DND-41 (cell line): Measurements from ENCODE around the gene SFXN5.

Experiments
- ATAC-seq: fragments of 200-7000 bp; cut with Tn5 transposase; 3 replicates; pipeline ENCODE4 v1.9.1; 2021; ENCODE audit warnings: low read depth; ENCODE audit not compliant: insufficient read depth
- DNase-seq: peaks from one replicate; pipeline ENCODE4 v3.0.0-alpha.2; 2020
- H2AFZ ChIP-seq: 2 replicates; pipeline ENCODE4 v1.6.0; 2012; ENCODE audit warnings: low read depth, low read length
- H3K27ac ChIP-seq: 2 replicates; pipeline ENCODE4 v1.5.1; 2012; ENCODE audit warnings: low read length, inconsistent platforms
- H3K27me3 ChIP-seq: fragments of 200-600 bp; sonication (generic); 2 replicates; pipeline ENCODE4 v1.6.0; 2012; ENCODE audit warnings: low read length, mild to moderate bottlenecking, inconsistent platforms; ENCODE audit not compliant: insufficient read depth, poor library complexity
- H3K36me3 ChIP-seq: 2 replicates; pipeline ENCODE4 v1.5.1; 2012; ENCODE audit warnings: low read length, inconsistent platforms; ENCODE audit not compliant: insufficient read depth
- H3K4me1 ChIP-seq: 2 replicates; pipeline ENCODE4 v1.5.1; 2012; ENCODE audit warnings: mild to moderate bottlenecking, low read length; ENCODE audit not compliant: insufficient read depth
- H3K4me2 ChIP-seq: 2 replicates; pipeline ENCODE4 v1.6.0; 2012; ENCODE audit warnings: mild to moderate bottlenecking, moderate library complexity, low read length, inconsistent platforms; ENCODE audit not compliant: insufficient read depth
- H3K4me3 ChIP-seq, 2 experiments: fragments of 200-600 bp in 1 of 2; shearing (Covaris generic) in 1 of 2; 2 replicates each; pipeline ENCODE4 v1.5.1; 2012 to 2016; ENCODE audit warnings: inconsistent platforms in 2 of 2, low read length in 2 of 2, mild to moderate bottlenecking in 2 of 2, low read depth in 1 of 2, moderate library complexity in 1 of 2
- H3K79me2 ChIP-seq: 2 replicates; pipeline ENCODE4 v1.6.0; 2012; ENCODE audit warnings: low read length, inconsistent platforms; ENCODE audit not compliant: insufficient read depth
- H3K9ac ChIP-seq: 2 replicates; pipeline ENCODE4 v1.6.0; 2012; ENCODE audit warnings: low read depth, mild to moderate bottlenecking, inconsistent platforms, low read length, moderate library complexity
- H3K9me3 ChIP-seq: 2 replicates; pipeline ENCODE4 v1.5.1; 2012; ENCODE audit warnings: low read length, moderate library complexity, mild to moderate bottlenecking, inconsistent platforms; ENCODE audit not compliant: insufficient read depth, severe bottlenecking
- H4K20me1 ChIP-seq: 2 replicates; pipeline ENCODE4 v1.6.0; 2012; ENCODE audit warnings: low read length; ENCODE audit not compliant: insufficient read depth
- CTCF ChIP-seq: IDR thresholded peaks from 2 replicates; pipeline ENCODE4 v1.5.1; 2012; ENCODE audit warnings: borderline replicate concordance, low read length, moderate library complexity, mild to moderate bottlenecking; ENCODE audit not compliant: poor library complexity, severe bottlenecking; ENCODE audit errors: extremely low read depth
- EZH2 ChIP-seq: IDR thresholded peaks from 3 replicates; pipeline ENCODE4 v1.6.1; 2012; ENCODE audit warnings: borderline replicate concordance, low read depth, mild to moderate bottlenecking, moderate library complexity, low read length, inconsistent platforms; ENCODE audit not compliant: severe bottlenecking

The SFXN5 gene

GRCh38 chr2:72980535-72981217 is 90.8 kb downstream of the SFXN5 start:
- Histone ChIP-seq H3K4me1 (no peaks in the 10 kb centered on the region), H3K36me3 (no peaks in the 10 kb centered on the region), H3K9ac (no peak overlapping the region), H4K20me1 (no peaks in the 10 kb centered on the region), H2AFZ (no peak overlapping the region), H3K79me2 (no peaks in the 10 kb centered on the region), H3K4me2 (no peak overlapping the region), H3K4me3 (no peak overlapping the region), H3K27ac (no peak overlapping the region), H3K9me3 (no peaks in the 10 kb centered on the region), H3K27me3 (no peaks in the 10 kb centered on the region)
- ATAC-seq, result no peak
- no peak for DNase-seq
- TF ChIP-seq EZH2 (no peak), CTCF (no peak)

DNA sequence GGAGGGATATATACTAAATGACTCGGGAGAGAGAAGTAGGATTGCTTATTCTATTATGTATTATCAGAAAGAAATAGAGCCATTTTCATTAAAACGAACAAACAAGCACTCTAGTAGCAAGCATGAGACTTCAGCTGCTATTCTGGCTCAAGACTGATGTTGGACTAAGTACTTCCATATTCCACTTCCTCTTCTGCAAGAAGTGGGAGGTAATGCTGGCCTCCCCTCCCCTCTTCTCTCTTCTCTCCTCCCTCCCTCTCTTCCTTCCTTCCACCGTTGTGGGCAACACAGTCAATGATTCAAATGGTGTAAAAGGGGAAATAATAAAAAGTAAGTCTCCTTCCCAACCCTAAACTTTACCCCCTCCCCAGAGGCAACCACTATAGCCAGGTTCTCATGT is 91.6 kb downstream of the SFXN5 start:
- no peaks in the 10 kb centered on the region for H3K36me3 ChIP-seq
- DNase-seq (no peak), ATAC-seq (peak; percentile 44; the same call in 1 of the 3 replicates)
- TF ChIP-seq CTCF (no peak), EZH2 (no peak)
- no peak overlapping the region for H3K27ac ChIP-seq
- no peak overlapping the region for H2AFZ ChIP-seq
- no peaks in the 10 kb centered on the region for H3K9me3 ChIP-seq
- no peaks in the 10 kb centered on the region for H3K27me3 ChIP-seq
- H3K4me1 ChIP-seq, result no peaks in the 10 kb centered on the region
- no peak overlapping the region for H3K4me2 ChIP-seq
- no peak overlapping the region for H3K4me3 ChIP-seq
- H3K79me2 ChIP-seq, result no peaks in the 10 kb centered on the region
- H4K20me1 ChIP-seq, result no peaks in the 10 kb centered on the region
- no peak overlapping the region for H3K9ac ChIP-seq

- TF ChIP-seq EZH2 (no peak), CTCF (no peak)
- Histone ChIP-seq H3K27ac (no peak overlapping the region), H2AFZ (no peak overlapping the region), H3K4me1 (no peaks in the 10 kb centered on the region), H3K4me2 (no peak overlapping the region), H4K20me1 (no peaks in the 10 kb centered on the region), H3K9ac (no peak overlapping the region), H3K9me3 (no peaks in the 10 kb centered on the region), H3K27me3 (no peaks in the 10 kb centered on the region), H3K4me3 (no peak overlapping the region), H3K36me3 (no peaks in the 10 kb centered on the region), H3K79me2 (no peaks in the 10 kb centered on the region)
- ATAC-seq (no peak), DNase-seq (no peak)
Observed at GRCh38 chr2:72975017-72975416, 96.5 kb downstream of the SFXN5 start.
